GM19238 (cell line): ENCODE measurements around the gene SLC28A2.
"Not testable (repeated sequence)": the region's sequence is repeated elsewhere in the genome, so short reads cannot be mapped to it uniquely, and the experiment has no call there.

Experiments
- DNase-seq: peaks from one replicate; pipeline ENCODE4 v3.0.0; 2011; ENCODE audit warnings: low spot score; ENCODE audit not compliant: insufficient read length

Gene SLC28A2

DNA sequence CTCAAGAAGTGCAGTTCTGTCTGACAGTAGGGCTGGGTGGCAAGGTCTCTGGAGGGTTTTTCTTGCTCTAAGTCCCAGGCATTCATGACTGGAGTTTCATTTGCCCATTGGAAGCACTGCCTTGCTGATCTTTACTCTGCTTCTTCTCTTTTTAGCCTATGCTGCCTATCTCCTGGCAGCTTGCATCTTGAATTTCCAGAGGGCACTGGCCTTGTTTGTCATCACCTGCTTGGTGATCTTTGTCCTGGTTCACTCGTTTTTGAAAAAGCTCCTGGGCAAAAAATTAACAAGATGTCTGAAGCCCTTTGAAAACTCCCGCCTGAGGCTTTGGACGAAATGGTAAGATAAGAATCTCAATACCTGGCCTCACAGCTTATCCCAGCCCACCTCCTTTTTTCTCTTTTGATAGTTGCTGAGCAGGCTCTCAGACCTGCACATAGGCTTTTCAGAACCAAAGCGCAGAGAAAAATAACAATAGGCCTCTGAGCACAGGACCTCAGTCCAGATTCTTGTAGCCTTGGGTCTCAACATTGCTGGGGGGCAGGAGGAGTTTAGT, 10.9 kb downstream of the SLC28A2 start:
- DNase-seq = no peak

GRCh38 chr15:45263854-45264253, 11.8 kb downstream of the SLC28A2 start:
- DNase-seq = no peak

DNA sequence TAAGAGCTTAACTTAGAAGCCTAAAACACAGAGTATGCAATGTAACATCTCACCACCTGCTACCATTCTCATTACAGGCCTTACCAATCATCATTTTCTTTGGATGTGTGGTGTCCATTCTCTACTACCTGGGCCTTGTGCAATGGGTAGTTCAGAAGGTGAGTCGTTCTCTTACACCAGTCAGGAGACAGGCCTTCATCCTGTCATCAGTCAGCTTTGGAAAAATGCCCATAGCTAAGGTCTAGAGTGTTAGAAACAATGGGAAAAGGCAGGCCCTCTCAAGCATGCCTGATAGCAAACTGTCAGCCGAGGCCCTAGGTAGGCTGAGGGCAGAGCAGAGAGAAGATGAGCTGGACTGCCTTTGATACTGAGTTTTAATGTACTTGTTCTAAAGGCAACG, 13.5 kb downstream of the SLC28A2 start:
- DNase-seq = no peak

DNA sequence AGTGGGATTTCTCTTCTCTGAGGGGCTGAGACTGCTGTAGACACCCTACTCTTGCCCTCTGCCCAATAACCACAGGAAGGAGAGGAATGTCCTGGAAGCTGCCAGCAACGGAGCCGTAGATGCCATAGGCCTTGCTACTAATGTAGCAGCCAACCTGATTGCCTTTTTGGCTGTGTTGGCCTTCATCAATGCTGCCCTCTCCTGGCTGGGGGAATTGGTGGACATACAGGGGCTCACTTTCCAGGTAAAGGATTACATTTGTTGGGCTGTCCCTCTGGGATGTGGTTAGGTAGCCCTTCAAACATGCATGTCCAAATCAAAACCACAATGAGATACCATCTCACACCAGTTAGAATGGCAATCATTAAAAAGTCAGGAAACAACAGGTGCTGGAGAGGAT, 16.1 kb downstream of the SLC28A2 start:
- no peak for DNase-seq

GRCh38 chr15:45274636-45275380, 22.8 kb downstream of the SLC28A2 start:
- DNase-seq = no peak

- no peak for DNase-seq
Measured at GRCh38 chr15:45276831-45277230, 24.8 kb downstream of the SLC28A2 start.

- DNase-seq = peak; percentile 95
Measured at GRCh38 chr15:45279024-45279698, 27.1 kb downstream of the SLC28A2 start.

DNA sequence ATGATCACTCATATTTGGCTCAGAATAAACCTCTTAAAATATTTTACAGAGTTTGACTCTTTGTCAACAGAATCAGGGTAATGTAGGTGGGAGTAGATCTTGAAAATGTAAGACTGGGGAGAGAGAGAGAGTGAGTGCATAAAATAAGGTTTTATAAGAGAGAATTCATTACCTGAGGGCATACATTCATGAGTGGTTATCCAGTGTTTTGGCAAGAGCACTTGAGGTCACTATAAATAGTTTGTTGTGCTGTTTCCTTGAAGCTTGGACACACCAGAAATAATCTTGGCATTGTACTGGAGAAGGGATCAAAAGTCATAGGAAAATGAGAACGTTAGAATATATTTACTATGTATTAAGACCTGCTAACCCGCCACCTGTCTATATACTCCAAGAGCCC, 33.4 kb downstream of the SLC28A2 start:
- no peak for DNase-seq

DNA sequence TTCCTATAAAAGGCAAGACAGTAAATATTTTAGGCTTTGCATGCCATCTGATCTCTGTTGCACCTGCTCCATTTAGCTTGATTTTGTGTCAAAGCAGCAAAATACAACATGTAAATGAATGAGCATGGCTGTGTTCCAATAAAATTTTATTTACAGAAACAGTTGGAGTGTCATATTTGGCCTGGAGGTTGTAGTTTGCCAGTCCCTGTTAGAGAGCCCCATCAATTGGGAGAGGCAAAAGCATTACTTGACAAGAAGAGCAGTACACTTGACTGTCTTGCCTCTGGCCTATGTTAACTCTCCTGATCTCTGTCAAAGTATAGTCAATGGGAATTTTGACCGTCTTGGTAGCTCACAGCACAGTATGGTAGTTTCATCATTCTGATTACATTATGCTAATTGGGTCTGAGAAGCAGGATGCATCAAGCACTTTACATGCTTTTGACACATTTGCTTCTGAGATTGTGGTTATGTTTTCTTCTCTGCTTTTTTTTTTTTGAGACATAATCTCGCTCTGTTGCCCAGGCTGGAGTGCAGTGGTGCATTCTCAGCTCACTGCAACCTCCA, 35.4 kb downstream of the SLC28A2 start:
- DNase-seq = no peak

DNA sequence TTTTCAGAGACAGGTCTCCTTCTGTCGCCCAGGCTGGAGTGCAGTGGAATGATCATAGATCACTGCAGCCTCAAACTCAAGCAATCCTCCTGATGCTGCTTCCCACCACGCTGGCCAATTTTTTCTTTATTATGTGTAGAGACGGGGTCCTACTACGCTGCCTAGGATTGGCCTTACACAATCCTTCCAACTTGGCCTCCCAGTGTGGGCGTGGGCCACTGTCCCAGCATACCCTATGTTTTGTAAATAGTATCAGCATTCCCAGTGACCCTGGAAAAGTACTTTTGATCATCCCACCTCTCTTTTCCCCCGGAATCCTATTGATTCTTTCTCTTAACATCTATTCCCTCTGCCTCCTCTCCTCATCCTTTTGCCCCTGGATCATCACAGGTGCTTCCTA, 36.9 kb downstream of the SLC28A2 start:
- no peak for DNase-seq

DNA sequence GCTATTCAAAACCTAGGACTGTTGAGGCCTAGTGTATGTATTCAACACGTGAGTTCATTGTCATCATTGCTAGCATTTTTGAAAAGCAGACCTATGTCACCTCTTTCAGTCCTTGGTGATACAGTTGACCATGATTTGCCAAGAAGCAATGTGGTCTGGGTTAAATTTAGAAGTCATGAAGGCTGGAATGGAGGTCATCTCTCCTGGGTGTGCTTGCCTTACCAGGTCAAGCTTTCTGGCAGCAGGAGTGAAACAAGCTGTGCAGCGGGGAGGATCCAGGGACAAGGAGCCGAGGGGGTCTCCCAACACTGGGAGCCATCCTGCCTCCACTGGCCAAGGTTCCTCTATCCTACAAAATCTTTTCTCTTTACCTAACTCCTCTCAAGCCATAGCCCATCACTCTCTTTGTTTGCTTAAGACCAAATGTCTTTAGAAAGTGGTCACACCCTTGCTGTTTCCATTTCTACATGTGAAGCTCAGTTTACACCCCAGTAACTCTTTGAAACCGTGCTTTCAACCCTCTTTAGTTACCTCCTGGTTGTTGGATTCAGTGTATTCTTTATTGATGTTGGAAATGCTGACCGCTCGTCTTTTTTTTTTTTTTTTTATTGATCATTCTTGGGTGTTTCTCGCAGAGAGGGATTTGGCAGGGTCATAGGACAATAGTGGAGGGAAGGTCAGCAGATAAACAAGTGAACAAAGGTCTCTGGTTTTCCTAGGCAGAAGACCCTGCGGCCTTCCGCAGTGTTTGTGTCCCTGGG, 40.0 kb downstream of the SLC28A2 start:
- no peak for DNase-seq

GRCh38 chr15:45293326-45293725, 41.3 kb downstream of the SLC28A2 start:
- DNase-seq = not testable (repeated sequence)

DNA sequence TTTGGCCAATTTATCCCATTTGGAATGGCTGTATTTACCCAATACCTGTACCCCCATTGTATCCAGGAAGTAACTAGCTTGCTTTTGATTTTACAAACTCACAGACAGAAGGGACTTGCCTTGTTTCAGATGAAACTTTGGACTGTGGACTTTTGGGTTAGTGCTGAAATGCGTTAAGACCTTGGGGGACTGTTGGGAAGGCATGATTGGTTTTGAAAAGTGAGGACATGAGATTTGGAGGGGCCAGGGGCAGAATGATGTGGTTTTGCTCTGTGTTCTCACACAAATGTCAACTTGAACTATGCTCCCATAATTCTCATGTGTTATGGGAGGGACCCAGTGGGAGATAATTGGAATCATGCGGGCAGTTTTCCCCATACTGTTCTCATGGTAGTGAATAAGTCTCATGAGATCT, 46.9 kb downstream of the SLC28A2 start:
- not testable (repeated sequence) for DNase-seq

DNA sequence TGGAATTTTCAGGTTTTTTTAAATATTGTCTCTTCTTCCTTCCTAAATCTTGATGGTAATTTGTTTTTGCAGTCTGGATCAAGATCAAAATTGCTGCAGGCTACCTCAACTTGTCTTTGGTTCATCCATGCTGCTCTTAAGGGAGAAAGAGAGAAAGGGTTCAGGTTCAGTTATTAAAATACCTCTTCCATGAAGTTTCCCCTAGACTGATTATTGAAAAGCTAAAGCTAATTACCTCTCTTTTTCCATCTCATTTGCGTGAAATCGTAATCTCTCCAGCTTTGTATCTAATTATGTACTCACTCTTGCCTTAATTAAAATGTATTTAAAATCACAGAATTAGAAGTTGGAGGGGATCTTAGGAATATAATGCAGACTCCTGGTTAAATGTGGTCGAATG, 52.7 kb downstream of the SLC28A2 start:
- DNase-seq = no peak

- DNase-seq = no peak
Measured at GRCh38 chr15:45306105-45306504, 54.1 kb downstream of the SLC28A2 start.

DNA sequence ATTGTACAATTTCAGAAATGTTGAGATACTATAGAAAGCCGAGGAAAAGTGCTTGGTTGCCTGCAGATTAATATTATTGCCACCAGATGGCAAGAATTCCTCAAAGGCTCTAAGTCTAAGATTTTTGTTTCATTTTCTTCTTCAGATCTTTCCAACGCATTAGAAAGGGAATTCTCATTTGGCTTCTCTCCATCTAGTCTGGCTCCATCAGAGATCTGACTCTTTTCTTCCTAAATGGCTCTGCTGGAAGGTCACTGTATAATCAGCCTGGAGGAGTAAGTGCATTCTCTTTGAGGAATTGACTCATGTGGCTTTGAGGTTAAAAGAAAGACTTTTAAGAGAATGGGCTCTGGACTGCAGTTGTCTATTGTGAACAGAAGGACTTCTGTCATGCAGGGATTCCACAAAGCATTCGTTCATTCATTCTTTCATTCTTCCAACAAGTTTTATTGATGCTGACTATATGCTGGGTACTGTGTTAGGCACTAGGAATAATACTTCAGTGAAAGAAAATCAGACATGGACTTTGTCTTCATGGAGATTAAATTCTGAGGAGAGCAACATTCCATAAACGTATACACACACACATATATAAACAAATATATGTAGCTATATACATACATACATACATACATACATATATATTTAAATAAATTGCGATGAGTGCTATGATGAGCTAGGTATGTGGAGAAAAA, 55.3 kb downstream of the SLC28A2 start:
- DNase-seq = peak; percentile 13

- not testable (repeated sequence) for DNase-seq
Measured at GRCh38 chr15:45314117-45314516, 62.1 kb downstream of the SLC28A2 start.

DNA sequence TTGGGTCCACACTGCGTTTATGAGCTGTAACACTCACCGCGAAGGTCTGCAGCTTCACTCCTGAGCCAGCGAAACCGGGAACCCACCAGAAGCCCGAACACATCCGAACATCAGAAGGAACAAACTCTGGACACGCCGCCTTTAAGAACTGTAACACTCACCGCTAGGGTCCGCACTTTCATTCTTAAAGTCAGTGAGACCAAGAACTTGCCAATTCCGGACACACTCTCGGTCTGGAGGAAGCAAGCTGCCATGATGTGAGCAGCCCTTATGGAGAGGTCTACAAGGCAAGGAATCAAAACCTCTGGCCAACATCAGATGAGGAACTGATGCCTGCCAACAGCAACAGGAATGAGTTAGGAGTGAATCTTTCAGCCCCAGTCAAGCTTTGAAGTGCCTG, 62.9 kb downstream of the SLC28A2 start:
- no peak for DNase-seq

DNA sequence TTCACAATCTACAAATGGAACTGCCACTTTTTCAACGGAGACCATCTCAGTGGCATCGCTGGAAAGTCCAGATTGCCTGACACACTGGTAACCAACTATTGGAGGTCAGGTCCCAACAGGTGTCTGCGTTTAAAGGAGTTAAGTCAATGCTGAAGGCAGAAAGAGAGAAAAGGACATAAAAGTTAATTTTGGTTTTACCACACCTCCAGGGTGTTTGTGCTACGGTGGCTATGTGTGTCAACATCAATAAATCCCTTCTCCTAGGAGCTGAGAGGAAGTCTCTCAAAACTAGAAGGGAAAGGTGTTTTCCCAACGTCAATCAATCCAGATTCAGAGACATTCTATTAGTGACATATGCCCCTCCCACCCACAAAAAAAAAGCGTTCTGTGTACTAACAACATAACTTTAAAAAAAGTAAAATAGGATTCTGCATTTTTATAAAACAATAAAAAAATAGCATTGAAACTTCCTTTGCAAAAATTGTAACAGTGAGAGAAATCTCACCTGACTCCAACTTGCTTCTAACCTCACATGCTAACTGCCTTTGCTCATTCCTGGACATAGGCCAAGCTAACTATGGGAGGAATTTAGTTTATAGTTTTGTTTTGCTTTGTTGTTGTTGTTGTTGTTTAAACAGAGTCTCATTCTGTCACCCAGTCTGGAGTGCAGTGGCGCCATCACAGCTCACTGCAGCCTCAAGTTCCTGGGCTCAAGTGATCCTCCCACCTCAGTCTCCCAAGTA, 67.6 kb downstream of the SLC28A2 start:
- DNase-seq = no peak

DNA sequence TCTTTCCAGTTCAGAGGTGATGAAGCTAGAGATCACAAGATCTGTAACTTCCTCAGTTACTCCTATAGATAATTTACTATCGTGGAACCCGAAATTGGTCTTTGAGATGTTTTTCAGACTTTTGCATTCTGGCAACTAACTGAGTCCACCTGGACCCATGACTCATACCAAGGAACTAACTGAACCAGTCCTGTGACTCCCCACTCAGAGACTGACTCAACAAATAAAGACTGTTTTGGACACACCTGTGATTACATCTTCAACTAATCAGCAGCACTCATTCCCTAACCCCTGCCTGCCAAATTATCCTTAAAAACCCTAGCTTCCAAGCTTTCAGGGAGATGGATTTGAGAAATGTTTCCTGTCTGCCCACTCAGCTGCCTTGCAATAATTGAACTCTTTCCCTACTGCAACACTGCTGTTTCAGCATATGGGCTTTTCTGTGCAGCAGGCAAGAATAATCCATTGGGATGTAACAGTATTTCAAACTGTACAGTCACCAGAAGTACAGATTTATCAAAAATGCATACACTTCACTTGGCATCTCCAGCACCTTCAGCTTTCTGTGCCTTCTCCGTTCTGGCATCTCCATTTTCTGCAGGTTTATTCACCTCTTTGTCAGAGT, 68.7 kb downstream of the SLC28A2 start:
- DNase-seq = no peak
